ENCODE data around the gene SH3RF1. TPM values are rescaled to one million over a fixed set of nuclear protein-coding genes. Genes with fewer than 3 reads are reported as not detected.

Gene SH3RF1
- total RNA-seq, 1 experiment from 2014 or later: 15.3 TPM

- no peak overlapping the region for H2BK120ac ChIP-seq (ENCODE audit: low read depth, low read length, poor library complexity, severe bottlenecking)
- no peak overlapping the region for H3K9ac ChIP-seq (ENCODE audit: extremely low read depth, insufficient read length, low read length)
- H4K20me1 ChIP-seq (ENCODE audit: control insufficient read depth, insufficient read depth, insufficient read length): no peaks in the 10 kb centered on the region
- H2BK5ac ChIP-seq (ENCODE audit: insufficient read length, low read length): no peak overlapping the region
- H2AK5ac ChIP-seq (ENCODE audit: insufficient read length, low read length): no peak overlapping the region
- H4K91ac ChIP-seq (ENCODE audit: insufficient read length, low read depth, low read length): no peak overlapping the region
- H4K5ac ChIP-seq (ENCODE audit: insufficient read length, low read depth, low read length): no peak overlapping the region
- Mint-ChIP-seq H3K4me1 (no peaks in the 10 kb centered on the region), H3K27ac (no peak overlapping the region), H3K9me3 (no peaks in the 10 kb centered on the region), H3K36me3 (ENCODE audit: insufficient read depth in 1 of 3, low read depth in 3 of 3) (peaks cover 16 to 28% (median 28%) of the 10 kb centered on the region in 3 experiments; a peak in 6 of 7 replicates), H3K4me3 (no peak overlapping the region), H3K27me3 (ENCODE audit: low read depth) (no peaks in the 10 kb centered on the region)
- H3K79me1 ChIP-seq (ENCODE audit: insufficient read depth, low read depth, low read length, poor library complexity, severe bottlenecking): no peaks in the 10 kb centered on the region
- H2BK15ac ChIP-seq (ENCODE audit: low read depth, low read length): no peak overlapping the region
- no peak overlapping the region for H3K27ac ChIP-seq (ENCODE audit: insufficient read length, low read depth, low read length)
- no peak overlapping the region for H3K4me2 ChIP-seq (ENCODE audit: insufficient read depth, insufficient read length, low read length)
- no peaks in the 10 kb centered on the region for H3K9me3 ChIP-seq (ENCODE audit: control insufficient read depth, low read depth, low read length)
- H3K23me2 ChIP-seq (ENCODE audit: insufficient read length, low read depth, low read length, poor library complexity, severe bottlenecking): no peaks in the 10 kb centered on the region
- H2BK12ac ChIP-seq (ENCODE audit: insufficient read length, low read depth, low read length): no peak overlapping the region
- no peaks in the 10 kb centered on the region for H3K79me2 ChIP-seq (ENCODE audit: insufficient read depth, low read length)
- no peaks in the 10 kb centered on the region for H3K27me3 ChIP-seq (ENCODE audit: insufficient read depth, low read length)
- no peak for DNase-seq
- H2BK20ac ChIP-seq (ENCODE audit: low read depth, low read length, poor library complexity, severe bottlenecking): no peak overlapping the region
- H3K4me1 ChIP-seq (ENCODE audit: insufficient read depth, low read length): no peaks in the 10 kb centered on the region
- no peak overlapping the region for H3T11ph ChIP-seq (ENCODE audit: low read length)
- no peak overlapping the region for H4K8ac ChIP-seq (replicated peaks; ENCODE audit: insufficient read length, low read depth, low read length)
- H3K23ac ChIP-seq (ENCODE audit: insufficient read length, low read depth, low read length): no peak overlapping the region
- no peak overlapping the region for H3K18ac ChIP-seq (ENCODE audit: insufficient read length, low read depth, low read length)
- no peak for TF ChIP-seq CTCF (conservative IDR thresholded peaks at IDR 0.05)
- H2AFZ ChIP-seq (ENCODE audit: low read length): no peak overlapping the region
- H3K4ac ChIP-seq (ENCODE audit: low read depth, low read length): no peak overlapping the region
- no CpG with 5 or more reads among the region's 3 CpGs for WGBS (ENCODE audit: extremely low coverage, insufficient read length, low lambda C conversion rate)
- H3K14ac ChIP-seq (ENCODE audit: insufficient read depth, low read length): no peak overlapping the region
- H3K56ac ChIP-seq (ENCODE audit: insufficient read length, low read depth, low read length): no peak overlapping the region
Measured at GRCh38 chr4:169136796-169137557, 133.8 kb downstream of the SH3RF1 start.

All from H9 (cell line).